NCI-H146 treated with DMSO at 0.1 percent for 48 hours (cell line): Measurements from ENCODE around the gene TRPT1.
"Not testable (repeated sequence)": the region's sequence is repeated elsewhere in the genome, so short reads cannot be mapped to it uniquely, and the experiment has no call there.

ENCODE experiments used
- DNase-seq: peaks from one replicate; lab custom pipeline; 2025; ENCODE audit not compliant: unreplicated experiment; lab: John Stamatoyannopoulos, UW

Gene TRPT1

DNA sequence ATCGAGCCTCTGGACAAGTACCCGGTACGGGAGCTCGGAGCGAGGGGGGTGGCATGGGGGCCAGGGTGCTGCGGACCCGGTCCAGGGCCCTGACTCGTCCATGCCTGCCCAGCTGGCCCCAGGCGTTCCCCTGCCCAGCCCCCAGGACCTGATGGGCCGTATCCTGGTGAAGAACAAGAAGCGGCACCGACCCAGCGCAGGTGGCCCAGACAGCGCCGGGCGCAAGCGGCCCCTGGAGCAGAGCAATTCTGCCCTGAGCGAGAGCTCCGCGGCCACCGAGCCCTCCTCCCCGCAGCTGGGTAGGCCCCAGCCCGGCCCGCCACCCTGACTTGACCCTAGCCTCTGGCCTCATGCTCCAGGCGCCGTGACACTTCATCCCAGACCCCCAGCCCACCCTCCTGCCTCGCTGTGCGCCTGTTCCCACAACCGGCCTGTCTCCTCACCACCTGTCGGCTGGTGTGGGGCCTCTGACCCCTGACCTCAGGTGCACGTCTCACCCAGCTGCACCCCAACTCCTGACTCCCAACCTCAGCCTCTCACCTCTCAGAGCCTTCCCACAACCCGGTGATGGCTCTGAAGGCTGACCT lies 33.1 kb upstream of the TRPT1 start:
- no peak for DNase-seq

DNA sequence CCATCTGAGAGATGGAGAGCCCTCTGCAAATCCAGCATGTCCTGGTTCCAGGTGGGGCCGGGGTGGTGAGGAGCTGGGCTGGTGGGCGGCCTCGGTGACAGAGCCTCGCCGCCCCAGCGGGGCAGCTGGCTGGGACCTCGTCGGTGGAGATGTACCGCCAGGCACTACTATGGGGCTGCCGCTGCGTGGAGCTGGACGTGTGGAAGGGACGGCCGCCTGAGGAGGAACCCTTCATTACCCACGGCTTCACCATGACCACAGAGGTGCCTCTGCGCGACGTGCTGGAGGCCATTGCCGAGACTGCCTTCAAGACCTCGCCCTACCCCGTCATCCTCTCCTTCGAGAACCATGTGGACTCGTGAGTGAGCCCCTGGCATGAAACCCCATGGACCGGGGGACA lies 32.4 kb upstream of the TRPT1 start:
- DNase-seq: no peak

DNA sequence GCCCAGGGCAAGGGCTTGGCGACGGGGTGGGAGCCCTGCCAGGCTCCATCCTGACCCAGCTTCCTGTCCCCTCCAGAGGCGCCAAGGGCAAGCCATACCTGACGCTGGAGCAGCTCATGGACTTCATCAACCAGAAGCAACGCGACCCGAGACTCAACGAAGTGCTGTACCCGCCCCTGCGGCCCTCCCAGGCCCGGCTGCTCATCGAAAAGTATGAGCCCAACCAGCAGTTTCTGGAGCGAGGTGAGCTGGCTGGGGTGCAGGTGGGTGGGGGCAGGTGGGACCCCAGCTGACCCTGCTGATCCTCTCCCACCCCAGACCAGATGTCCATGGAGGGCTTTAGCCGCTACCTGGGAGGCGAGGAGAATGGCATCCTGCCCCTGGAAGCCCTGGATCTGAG lies 30.3 kb upstream of the TRPT1 start:
- DNase-seq: no peak

DNA sequence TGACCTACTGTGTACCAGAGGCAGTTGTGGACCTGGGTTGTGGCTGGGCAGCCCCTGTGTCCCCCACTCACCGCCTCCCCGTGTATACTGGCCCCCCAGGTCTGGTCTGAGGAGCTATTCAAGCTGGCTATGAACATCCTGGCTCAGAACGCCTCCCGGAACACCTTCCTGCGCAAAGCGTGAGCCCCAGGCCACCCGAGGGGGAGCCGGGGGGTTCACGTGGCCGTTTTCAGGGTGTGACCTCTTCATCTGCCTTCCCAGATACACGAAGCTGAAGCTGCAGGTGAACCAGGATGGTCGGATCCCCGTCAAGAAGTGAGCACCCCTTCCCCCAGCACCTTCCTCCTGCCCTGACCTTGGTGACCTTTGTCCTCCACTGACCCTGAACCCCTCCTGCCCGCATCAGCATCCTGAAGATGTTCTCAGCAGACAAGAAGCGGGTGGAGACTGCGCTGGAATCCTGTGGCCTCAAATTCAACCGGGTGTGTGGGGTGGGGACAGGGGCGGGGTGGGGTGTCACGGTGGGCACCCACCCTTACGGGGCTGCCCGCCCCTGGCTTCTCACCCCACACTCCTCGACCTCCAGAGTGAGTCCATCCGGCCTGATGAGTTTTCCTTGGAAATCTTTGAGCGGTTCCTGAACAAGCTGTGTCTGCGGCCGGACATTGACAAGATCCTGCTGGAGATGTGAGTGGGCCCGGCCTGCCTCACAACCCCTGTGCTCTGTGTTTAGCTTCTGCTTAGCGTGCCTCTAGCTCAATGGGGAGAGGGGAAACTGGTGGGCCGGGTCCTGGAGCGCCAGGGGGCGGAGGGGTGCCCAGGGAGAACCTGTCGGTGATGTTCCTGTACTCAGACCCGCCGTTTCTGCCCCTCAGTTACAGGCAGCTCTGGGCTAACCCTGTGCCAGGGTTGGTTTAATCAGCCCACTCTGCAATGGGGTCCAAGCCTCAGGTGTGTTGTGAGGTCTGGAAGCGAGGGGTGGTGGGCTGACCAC lies 29.4 kb upstream of the TRPT1 start:
- no peak for DNase-seq

DNA sequence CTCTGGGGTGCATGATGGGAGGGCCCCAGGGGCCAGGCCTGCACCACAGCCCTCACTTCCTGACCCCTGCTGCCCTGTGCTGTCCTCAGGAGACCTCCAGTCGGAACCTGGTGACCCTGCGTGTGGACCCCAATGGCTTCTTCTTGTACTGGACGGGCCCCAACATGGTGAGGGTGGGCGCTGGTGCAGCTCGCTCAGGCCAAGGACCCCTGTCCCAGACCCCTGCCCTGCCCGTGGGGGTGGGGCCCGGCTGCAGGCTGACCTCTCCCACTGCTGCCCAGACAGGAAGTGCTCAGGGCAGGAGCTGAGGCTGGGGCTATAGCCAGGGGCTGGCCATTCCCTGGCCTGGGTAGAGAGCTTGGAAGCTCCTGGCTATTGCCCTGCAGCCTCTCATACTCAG lies 28.3 kb upstream of the TRPT1 start:
- DNase-seq: no peak

DNA sequence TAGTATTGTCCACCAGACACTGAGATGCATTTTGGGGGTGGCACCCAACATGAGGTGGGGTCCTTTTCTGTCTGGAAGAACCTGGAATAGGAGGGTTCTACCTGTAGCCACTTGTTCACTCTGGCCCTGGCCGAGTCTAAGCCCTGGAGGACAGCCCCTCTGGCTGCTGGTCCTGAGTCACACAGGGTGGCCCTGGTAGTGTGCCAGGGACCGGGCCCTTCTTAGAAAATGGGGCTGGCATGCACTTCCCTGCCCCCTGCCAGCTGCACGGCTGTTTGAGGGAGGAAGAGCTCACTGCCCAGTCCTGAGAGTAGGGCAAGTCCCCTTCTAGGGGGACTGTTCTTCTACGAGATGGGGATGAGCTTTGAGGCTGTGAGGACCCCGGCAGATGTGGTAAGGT lies 27.5 kb upstream of the TRPT1 start:
- DNase-seq: no peak

DNA sequence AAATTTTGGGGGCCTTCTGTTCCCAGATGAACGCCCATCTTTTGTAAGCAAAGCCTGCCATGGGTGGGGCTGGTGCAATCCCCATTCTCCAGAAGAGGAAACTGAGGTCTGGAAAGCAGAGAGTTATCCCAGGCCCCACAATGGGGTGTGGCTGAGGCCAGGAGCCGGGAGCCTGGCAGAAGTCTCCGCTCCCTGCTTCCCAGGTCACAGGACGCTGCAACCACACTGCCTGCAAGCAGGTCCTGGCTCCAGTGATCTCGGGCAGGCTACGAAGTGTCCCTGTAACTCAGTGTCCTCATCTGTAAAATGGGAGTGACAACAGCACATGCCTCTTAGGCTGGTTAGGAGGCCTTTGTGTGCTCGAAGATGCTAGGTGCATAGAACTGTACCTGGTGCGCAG lies 27.1 kb upstream of the TRPT1 start:
- no peak for DNase-seq

DNA sequence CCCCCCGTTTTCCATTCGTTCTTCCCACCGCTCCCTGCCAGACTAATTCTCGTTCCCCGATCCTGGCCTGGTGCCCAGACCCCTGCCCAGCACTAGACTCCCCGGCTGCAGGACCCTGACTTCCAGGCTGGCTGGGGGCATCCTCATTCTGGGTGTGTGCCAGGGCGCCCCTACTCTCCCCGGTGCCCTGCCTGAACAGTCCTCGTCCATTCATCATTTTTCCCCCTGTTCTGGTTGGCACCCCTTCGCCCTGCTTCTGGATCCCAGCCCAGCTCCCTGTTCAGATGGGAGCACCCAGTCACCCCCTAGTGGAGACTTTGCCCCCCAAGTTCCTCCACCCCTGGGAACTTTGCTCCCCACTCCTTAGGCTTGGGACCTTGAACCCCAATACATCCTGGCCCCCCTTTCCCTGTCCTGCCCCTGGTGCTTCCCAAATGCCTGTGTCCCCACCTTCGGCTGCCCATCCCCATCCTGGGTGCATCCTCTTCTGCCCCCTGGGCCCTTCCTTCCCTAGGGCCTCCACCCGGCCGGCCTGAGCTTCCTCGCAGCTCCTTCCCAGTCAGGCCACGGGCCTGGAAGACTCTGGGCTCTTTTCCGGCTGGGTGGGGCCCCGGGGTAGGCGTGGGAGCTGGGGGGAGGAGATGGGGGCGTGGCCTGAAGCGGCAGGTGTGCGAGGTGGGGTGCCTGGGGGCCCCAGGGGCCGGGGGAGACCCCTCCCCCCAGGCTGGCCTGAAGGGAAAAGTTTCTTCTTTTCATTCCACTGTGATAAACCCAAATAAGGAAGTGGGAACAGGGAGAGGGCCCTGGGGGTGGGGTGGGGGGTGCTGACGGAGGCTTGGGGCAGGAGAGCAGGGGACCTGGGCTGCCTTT lies 26.3 kb upstream of the TRPT1 start:
- no peak for DNase-seq

DNA sequence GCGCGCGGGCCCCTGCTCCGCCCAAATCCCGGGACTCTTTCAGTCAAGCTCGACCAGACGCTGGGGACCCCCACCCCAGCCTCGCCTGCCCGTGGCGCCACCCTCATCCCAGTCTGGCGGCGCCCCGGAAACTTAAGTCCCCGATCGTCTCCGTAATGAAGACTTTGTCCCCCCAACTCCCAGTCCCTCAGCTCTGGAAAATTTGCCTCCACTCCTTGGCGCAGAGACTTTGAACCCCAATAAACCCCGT lies 25.7 kb upstream of the TRPT1 start:
- no peak for DNase-seq

DNA sequence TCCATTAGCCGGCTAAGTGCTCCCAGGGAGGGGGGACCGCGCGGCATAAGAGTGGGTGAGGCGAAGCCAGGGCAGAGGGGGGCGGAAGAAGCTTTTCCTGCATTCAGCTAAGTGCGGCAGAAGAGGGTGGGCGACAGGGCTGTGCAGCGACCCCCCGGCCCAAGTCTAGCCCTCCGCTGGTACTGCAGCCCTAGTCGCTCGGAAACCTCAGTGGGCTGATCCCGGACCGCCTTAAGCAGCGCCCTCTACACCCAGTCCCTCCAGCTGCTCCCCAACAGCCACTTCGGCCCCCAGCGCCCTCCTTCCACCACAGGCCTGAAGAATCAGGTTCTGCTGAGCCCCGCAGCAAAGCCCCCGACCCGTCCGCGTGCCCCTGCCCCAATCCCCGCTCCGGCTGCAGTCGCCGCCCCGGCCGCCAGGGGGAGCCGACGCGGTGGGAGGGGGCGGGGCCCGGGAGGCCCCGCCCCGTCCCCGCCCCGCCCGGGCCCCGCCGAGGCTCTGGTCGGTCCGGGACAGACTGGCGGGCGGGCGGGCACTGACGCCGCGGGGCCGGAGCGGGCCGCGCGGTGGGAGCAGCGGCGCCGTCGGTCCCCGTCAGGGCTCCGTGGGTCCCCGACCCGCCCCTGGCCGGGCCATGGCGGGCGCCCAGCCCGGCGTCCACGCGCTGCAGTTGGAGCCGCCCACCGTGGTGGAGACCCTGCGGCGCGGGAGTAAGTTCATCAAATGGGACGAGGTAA lies 25.2 kb upstream of the TRPT1 start, which contains the start of gene PLCB3:
PLCB3 (plus strand) TSS at position 515 of the 737 bp plus-strand sequence; CDS start at position 635, 120 bp downstream.
- DNase-seq: no peak

DNA sequence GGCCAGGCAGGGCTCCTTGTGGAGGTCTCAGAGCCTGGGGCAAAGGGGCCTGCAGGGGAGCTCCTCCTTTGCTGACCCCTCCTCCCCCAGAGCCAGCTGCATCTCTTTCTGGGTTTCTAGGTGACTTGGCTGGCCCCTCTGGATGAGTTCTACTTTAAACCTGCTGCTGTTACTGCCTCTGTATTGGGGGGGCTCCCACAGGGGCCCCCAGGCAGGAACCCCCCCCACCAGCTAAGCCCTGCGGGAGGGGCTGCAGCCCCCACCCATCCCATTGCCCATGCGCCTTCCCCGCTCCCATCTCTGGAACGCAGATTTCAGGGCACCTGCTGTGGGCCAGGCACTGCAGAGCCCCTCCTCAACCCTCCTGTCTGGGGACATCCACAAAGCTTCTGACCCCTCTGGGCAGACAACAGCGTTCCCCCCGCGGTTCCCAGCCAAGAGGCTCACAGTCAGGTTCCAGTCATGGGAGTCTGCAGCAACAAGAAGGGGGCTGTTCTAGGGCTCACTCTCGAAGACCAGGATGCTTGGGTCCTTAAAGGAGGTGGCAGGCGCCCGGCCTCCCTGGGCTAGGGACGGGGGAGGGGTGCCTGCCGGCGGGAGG lies 24.5 kb upstream of the TRPT1 start:
- no peak for DNase-seq

DNA sequence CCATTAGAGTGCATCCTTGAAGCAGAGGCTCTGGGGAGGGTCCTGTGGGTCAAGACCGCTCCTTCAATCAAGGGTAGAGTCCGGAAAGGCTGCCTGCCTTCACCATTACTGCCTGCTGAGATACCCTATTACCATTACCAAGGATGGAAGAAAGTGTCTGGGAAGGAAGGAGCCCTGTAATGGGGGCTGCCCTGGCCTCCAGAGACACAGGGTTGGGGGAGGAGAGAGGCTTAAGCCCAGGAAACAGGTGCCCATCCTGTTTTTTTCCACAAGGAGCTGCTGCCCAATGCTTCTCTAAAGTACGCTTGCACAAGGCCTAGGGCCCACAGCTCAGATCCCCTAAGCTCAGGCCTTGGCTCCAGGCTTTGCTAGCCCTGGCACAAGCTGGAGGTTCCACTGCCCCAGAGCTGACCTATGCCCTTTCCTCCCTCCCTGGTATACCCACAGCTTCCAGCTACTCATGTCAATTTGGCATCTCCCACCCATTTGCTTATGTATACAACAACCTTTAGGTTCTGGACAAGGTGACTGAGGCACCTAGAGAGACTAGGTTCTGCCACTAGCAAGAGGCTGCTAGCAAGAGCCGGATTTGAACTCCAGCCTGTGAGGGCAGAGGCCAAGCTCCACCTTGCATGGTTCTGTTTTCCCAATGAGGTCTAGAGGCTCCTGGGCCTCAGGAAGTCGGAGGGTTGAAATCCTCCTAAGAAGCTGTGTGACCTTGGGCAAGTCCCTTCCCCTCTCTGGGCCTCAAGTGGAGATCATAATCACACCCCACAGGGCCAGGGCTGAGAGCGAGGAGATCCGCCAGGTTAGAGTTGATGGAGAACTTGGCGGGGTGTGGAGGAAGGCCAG lies 23.8 kb upstream of the TRPT1 start:
- no peak for DNase-seq

DNA sequence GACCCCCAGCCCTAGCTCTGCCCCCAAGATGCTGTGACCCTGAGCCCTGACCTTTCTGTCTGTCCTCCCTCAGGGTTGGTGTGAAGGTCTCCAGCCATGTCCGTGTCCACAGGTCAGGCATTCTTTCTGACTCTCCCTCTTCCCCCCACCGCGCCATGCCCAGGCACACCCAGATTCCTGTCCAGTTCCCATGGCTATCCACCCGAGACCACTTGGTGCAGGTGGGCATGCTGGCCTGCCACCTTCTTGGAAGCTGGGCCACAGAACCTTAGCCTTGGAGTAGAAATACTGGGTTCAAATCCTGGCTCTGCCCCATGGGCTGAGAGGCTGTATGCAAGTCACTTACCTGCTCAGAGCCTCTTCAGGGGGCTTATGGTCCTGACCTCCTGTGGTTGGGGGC lies 23.1 kb upstream of the TRPT1 start:
- no peak for DNase-seq

DNA sequence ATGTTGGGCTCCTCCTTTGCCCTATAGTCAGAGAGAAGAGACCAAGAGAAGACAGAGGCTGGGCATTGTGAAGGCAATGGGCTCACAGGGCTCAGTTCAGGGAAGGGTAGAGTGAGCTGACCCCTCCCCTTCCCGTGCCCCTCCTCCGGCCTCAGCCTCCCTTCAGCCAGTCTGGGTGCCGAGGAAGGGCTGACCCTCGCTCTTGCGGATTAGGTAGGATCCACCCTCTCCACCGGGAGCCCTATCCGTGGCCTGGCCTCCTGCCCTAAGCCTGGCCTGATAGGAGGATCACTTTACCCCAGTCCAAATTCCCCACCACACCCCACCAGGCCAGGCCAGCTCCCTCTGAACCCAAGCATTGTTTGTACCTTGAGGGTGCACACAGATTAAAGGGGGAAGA lies 22.6 kb upstream of the TRPT1 start:
- no peak for DNase-seq

DNA sequence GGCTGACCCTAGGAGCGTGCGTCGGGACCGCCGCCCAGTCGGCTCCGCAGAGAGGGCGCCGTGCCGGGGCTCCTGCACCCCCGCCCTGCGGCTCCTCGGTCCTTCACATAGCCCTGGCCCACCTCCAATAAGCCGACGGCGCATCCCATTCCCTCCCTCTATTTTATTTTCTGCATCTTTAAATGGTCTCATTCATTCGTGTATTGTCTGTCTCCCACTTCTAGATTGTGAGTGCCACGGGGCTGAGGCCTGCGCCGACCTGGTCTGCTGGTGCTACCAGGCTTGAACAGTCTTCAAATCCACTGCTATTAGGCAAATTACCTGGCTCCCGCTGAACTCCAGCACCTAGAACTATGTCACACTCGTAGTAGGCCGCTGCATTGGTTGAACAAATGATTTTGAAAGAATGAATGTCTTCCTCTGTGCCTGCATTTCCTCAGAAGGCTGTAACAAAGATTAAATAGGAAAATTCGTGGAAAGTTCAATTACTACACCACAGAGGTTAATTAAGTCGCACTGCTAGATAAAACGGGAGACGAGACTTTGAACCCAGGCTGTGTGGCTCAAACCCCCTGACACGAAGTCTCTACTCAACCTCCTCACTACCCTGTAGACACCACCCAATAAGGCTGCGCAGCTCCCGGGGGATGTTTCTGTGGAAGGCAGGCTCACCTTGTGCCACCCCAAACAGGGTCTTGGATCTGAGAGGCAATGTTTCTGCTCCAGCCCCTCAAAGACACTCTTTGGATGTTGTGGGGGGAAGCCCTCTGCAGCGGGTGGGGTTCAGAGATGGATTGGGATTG lies 21.9 kb upstream of the TRPT1 start:
- no peak for DNase-seq

DNA sequence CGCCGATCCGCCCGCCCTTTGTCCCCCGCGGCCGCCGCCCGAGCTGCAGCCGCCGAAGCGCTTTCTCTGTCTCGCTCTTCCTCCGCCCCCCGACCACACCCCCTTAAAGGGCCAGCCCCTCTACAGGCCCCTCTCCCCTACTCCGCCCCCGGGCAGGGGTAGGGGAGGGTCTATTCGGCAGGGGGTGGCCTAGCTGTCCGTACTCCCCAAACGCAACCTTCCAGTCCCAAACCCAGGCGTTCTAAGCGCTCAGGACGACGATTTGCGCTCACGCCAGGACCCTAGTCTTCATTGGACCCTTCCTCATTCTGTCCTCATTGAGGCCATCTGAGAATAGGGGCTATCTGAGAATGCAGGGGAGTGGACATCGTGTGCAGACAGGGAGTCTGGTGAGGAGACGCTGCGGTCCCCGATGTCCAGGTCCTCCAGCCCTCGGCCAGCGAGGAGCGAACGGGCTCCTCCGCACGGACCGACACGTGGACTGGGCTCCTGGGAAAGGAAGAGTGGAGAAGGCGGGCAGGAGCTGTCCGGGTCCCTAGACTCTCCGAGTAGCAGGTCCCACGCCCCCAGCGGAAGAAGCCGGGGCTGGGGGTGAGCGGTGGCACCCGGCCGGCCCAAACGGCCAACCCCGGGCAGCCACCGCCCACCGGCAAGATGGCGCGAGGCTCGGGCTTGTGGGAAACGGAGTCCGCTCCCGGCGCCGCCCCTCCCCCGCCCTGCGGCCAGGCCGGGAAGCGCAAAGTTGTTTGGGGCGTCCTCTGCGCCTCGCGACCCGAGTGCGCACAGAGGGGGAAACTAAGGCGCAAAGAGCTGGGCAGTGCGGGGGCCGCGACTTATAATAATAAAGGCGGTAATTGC lies 21.1 kb upstream of the TRPT1 start, which contains the start of gene PPP1R14B:
PPP1R14B (minus strand) TSS at position 73 of the 858 bp plus-strand sequence. CDS start 270 bp downstream, outside the sequence.
- peak; percentile 60 for DNase-seq

DNA sequence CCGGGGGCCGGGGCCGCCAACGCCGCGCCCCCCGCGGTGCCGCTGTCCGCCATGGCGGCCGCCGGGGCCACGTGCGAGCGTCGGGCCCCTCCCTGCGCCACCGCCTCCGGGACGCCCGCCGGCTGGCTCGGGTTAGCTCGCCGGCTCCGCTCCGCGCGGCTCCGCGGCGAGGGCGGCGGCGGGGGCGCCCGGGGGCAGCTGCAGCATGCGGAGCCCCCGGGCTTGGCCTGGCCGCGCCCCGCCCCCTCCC lies 20.6 kb upstream of the TRPT1 start:
- DNase-seq: not testable (repeated sequence)
